ENCODE results near the gene KATNA1. TPM values are rescaled to one million over a fixed set of nuclear protein-coding genes. Genes with fewer than 3 reads are reported as not detected.

Gene KATNA1
- polyA plus RNA-seq, 4 donors = 23.3 to 33.9 (median 29.7) TPM

GRCh38 chr6:149545258-149545753 lies 103.2 kb downstream of the KATNA1 start:
- peak in 3 of 4 donors; percentile 24 to 48 (median 33) for DNase-seq (ENCODE audit: low read depth in 4 of 4, low spot score in 3 of 4)

Other genes with a start within 250 kb of the KATNA1 start
- gene SUMO4, start 248.5 kb downstream of the KATNA1 start, polyA plus RNA-seq (ENCODE audit: insufficient read length in 4 of 4) = 1 to 10 TPM in 1 of 4 donors, under 1 TPM in 3; 0.75 to 1.6 (median 0.85) TPM
- under 1 TPM; 0.20 to 0.55 (median 0.25) TPM for gene ZC3H12D, start 163.7 kb downstream of the KATNA1 start, polyA plus RNA-seq (ENCODE audit: insufficient read length in 4 of 4)
- 10 to 100 TPM; 50.0 to 72.2 (median 60.7) TPM for gene PPIL4, start 102.7 kb downstream of the KATNA1 start, polyA plus RNA-seq (ENCODE audit: insufficient read length in 4 of 4)
- gene GINM1, start 82.3 kb downstream of the KATNA1 start, polyA plus RNA-seq (ENCODE audit: insufficient read length in 4 of 4) = 10 to 100 TPM; 80.7 to 97.7 (median 89.9) TPM
- gene LATS1, start 69.4 kb upstream of the KATNA1 start, polyA plus RNA-seq (ENCODE audit: insufficient read length in 4 of 4) = 10 to 100 TPM; 30.5 to 41.3 (median 33.9) TPM
- gene NUP43, start 97.8 kb upstream of the KATNA1 start, polyA plus RNA-seq (ENCODE audit: insufficient read length in 4 of 4) = 10 to 100 TPM; 28.7 to 45.6 (median 44.3) TPM
- 100 to 1,000 TPM in 1 of 4 donors, 10 to 100 TPM in 3; 71.9 to 102 (median 89.6) TPM for gene PCMT1, start 101.0 kb upstream of the KATNA1 start, polyA plus RNA-seq (ENCODE audit: insufficient read length in 4 of 4)
- gene LRP11, start 215.6 kb upstream of the KATNA1 start, polyA plus RNA-seq (ENCODE audit: insufficient read length in 4 of 4) = 10 to 100 TPM; 33.3 to 49.1 (median 36.2) TPM
- under 1 TPM in 3 of 4 donors, not detected in 1; 0.24 to 0.45 (median 0.44) TPM for gene RAET1E, start 249.4 kb upstream of the KATNA1 start, polyA plus RNA-seq (ENCODE audit: insufficient read length in 4 of 4)

All from left renal pelvis (tissue), 4 donors.